Caco-2 (cell line): Measurements from ENCODE around the gene CAGE1. TPM values are rescaled to one million over a fixed set of nuclear protein-coding genes. Genes with fewer than 3 reads are reported as not detected.
A peak's percentile ranks its signal among the peaks of the same experiment; 100 is the strongest.

Source experiments
- BruUV-seq: library from RNA; stranded (reverse); fragments of 400-500 nt; replicated peaks from 2 replicates; lab custom pipeline; 2021; lab: Mats Ljungman, UMichigan
- CTCF ChIA-PET: fragments of 300-600 bp; sonication (Branson Sonifier 250); formaldehyde crosslinking; loops from one replicate; lab custom pipeline; 2022; ENCODE audit warnings: antibody characterized with exemption; lab: Charles Lee
- POLR2A ChIA-PET: fragments of 300-600 bp; sonication (Branson Sonifier 250); formaldehyde crosslinking; loops from one replicate; lab custom pipeline; 2022; ENCODE audit warnings: antibody characterized with exemption; lab: Charles Lee
- DNase-seq, 2 experiments: peaks; one replicate each; pipeline versions ENCODE4 v3.0.0 to v3.0.0-alpha.2; 2020 to 2022
- H3K27me3 ChIP-seq: replicated peaks from 2 replicates; pipeline ENCODE4 v1.6.0; 2011; ENCODE audit warnings: low read length; ENCODE audit not compliant: control insufficient read depth, insufficient read depth
- H3K36me3 ChIP-seq: 2 replicates; pipeline ENCODE4 v1.5.1; 2011; ENCODE audit warnings: low read length; ENCODE audit not compliant: control insufficient read depth, insufficient read depth
- H3K4me1 ChIP-seq: fragments of 250-450 bp; sonication (Bioruptor Pico); 2 replicates; pipeline ENCODE4 v1.5.1; 2020; ENCODE audit warnings: mild to moderate bottlenecking
- H3K4me3 ChIP-seq: 2 replicates; pipeline ENCODE4 v1.5.1; 2011; ENCODE audit warnings: low read depth, mild to moderate bottlenecking, control low read depth, low read length
- H3K9me3 ChIP-seq: fragments of 250-450 bp; sonication (Bioruptor Pico); 2 replicates; pipeline ENCODE4 v1.5.1; 2020; ENCODE audit warnings: mild to moderate bottlenecking, moderate library complexity
- H3K27ac Mint-ChIP-seq: one replicate; pipeline ENCODE4 v1.8.0; 2022; ENCODE audit warnings: mixed read lengths; ENCODE audit not compliant: unreplicated experiment
- H3K27me3 Mint-ChIP-seq: one replicate; pipeline ENCODE4 v1.8.0; 2022; ENCODE audit warnings: mixed read lengths; ENCODE audit not compliant: insufficient read depth, unreplicated experiment
- H3K36me3 Mint-ChIP-seq: one replicate; pipeline ENCODE4 v1.8.0; 2022; ENCODE audit warnings: mild to moderate bottlenecking, mixed read lengths; ENCODE audit not compliant: insufficient read depth, unreplicated experiment
- H3K4me1 Mint-ChIP-seq: one replicate; pipeline ENCODE4 v1.8.0; 2022; ENCODE audit warnings: low read depth, mixed read lengths; ENCODE audit not compliant: unreplicated experiment
- H3K4me3 Mint-ChIP-seq: one replicate; pipeline ENCODE4 v1.8.0; 2022; ENCODE audit warnings: mild to moderate bottlenecking, moderate library complexity, mixed read lengths; ENCODE audit not compliant: unreplicated experiment
- H3K9me3 Mint-ChIP-seq: one replicate; pipeline ENCODE4 v1.8.0; 2022; ENCODE audit warnings: mixed read lengths; ENCODE audit not compliant: unreplicated experiment
- CTCF ChIP-seq, 2 experiments: fragments of 200-600 bp in 1 of 2; IDR thresholded peaks; 1 replicate in 1 of 2; 2 replicates in 1 of 2; pipeline versions ENCODE4 v1.5.1 to v1.8.0; 2011 to 2022; ENCODE audit warnings: antibody characterized with exemption in 1 of 2, control low read depth in 1 of 2, inconsistent platforms in 1 of 2, low read depth in 1 of 2, low read length in 1 of 2, mild to moderate bottlenecking in 1 of 2, moderate library complexity in 1 of 2; ENCODE audit not compliant: insufficient read depth in 1 of 2, severe bottlenecking in 1 of 2, unreplicated experiment in 1 of 2
- intact Hi-C: fragments of 100-400 bp; cut with micrococcal nuclease; formaldehyde crosslinking; loops from one replicate; pipeline ENCODE4 v1.10.0; 2022; ENCODE audit not compliant: unreplicated experiment
- total RNA-seq: library from RNA; stranded (reverse); gene quantifications from 2 replicates; pipeline ENCODE4 v1.2.3, GENCODE V29; 2022

The CAGE1 gene
- total RNA-seq, 1 experiment from 2014 or later: 0.59 TPM

- intact Hi-C loops: no loop called here
- H3K27me3 Mint-ChIP-seq: no peaks in the 10 kb centered on the region
- Histone ChIP-seq H3K4me1 (peaks cover 35% of the 10 kb centered on the region), H3K36me3 (0 out of 2 replicates have a peak, but pooled peaks cover 2% of the 10 kb centered on the region), H3K27me3 (no peaks in the 10 kb centered on the region), H3K9me3 (no peaks in the 10 kb centered on the region), H3K4me3 (no peak overlapping the region)
- DNase-seq: no peak
- CTCF ChIA-PET: no interaction called here
- TF ChIP-seq CTCF (IDR thresholded peaks at IDR 0.05; ENCODE audit: insufficient read depth in 1 of 2, low read depth in 1 of 2, low read length in 1 of 2, severe bottlenecking in 1 of 2, unreplicated experiment in 1 of 2): no peak
- POLR2A ChIA-PET: no interaction called here
- peak overlapping the region; percentile 81 for H3K27ac Mint-ChIP-seq
- peaks cover 86% of the 10 kb centered on the region for H3K36me3 Mint-ChIP-seq
- H3K4me3 Mint-ChIP-seq: no peak overlapping the region
- H3K9me3 Mint-ChIP-seq: no peaks in the 10 kb centered on the region
- peaks cover 46% of the 10 kb centered on the region for H3K4me1 Mint-ChIP-seq
- no TSS peak for BruUV-seq
Observed at GRCh38 chr6:7411328-7411727, 21.8 kb upstream of the CAGE1 start.

- intact Hi-C loops: no loop called here
- Mint-ChIP-seq H3K9me3 (no peaks in the 10 kb centered on the region), H3K27me3 (no peaks in the 10 kb centered on the region), H3K27ac (no peak overlapping the region), H3K36me3 (peaks cover 91% of the 10 kb centered on the region), H3K4me1 (peaks cover 46% of the 10 kb centered on the region), H3K4me3 (no peak overlapping the region)
- H3K4me3 ChIP-seq: no peak overlapping the region
- H3K4me1 ChIP-seq: peaks cover 34% of the 10 kb centered on the region
- 0 out of 2 replicates have a peak, but pooled peaks cover 2% of the 10 kb centered on the region for H3K36me3 ChIP-seq
- POLR2A ChIA-PET: no interaction called here
- CTCF ChIA-PET: no interaction called here
- H3K27me3 ChIP-seq: no peaks in the 10 kb centered on the region
- no TSS peak for BruUV-seq
- no peak for TF ChIP-seq CTCF (IDR thresholded peaks at IDR 0.05; ENCODE audit: insufficient read depth in 1 of 2, low read depth in 1 of 2, low read length in 1 of 2, severe bottlenecking in 1 of 2, unreplicated experiment in 1 of 2)
- DNase-seq: no peak
- H3K9me3 ChIP-seq: no peaks in the 10 kb centered on the region
Observed at GRCh38 chr6:7410851-7411250, 21.3 kb upstream of the CAGE1 start.

- H3K36me3 Mint-ChIP-seq: peaks cover 92% of the 10 kb centered on the region
- peak overlapping the region; percentile 86 for H3K27ac Mint-ChIP-seq
- ChIA-PET CTCF (interaction anchor here (0.7 to 0.9 kb wide), 3 partner anchors 20 to 160 kb away, joined by 5 to 8 read pairs (median 5); partner anchors contain the start of genes CAGE1 and RIOK1), POLR2A (interaction anchor here (0.6 to 0.7 kb wide), 3 partner anchors 50 to 89 kb away, joined by 3 to 10 read pairs (median 6); no protein-coding TSS in a partner anchor)
- no peak overlapping the region for H3K4me3 ChIP-seq
- no peak overlapping the region for H3K4me3 Mint-ChIP-seq
- intact Hi-C loops: no loop called here
- H3K27me3 Mint-ChIP-seq: no peaks in the 10 kb centered on the region
- no peaks in the 10 kb centered on the region for H3K27me3 ChIP-seq
- H3K9me3 ChIP-seq: no peaks in the 10 kb centered on the region
- H3K4me1 ChIP-seq: peaks cover 26% of the 10 kb centered on the region
- no peaks in the 10 kb centered on the region for H3K9me3 Mint-ChIP-seq
- no TSS peak for BruUV-seq
- H3K4me1 Mint-ChIP-seq: peaks cover 36% of the 10 kb centered on the region
- DNase-seq: no peak
- H3K36me3 ChIP-seq: peaks cover 2% of the 10 kb centered on the region; the same call in 1 of the 2 replicates
- TF ChIP-seq CTCF (IDR thresholded peaks at IDR 0.05; ENCODE audit: insufficient read depth in 1 of 2, low read depth in 1 of 2, low read length in 1 of 2, severe bottlenecking in 1 of 2, unreplicated experiment in 1 of 2): no peak
Observed at GRCh38 chr6:7409740-7410139, 20.2 kb upstream of the CAGE1 start.
